ENCODE results near the gene UQCC5. TPM values are rescaled to one million over a fixed set of nuclear protein-coding genes. Genes with fewer than 3 reads are reported as not detected.

UQCC5 gene
- total RNA-seq, 1 experiment from 2014 or later = 37.8 TPM

- no peak for TF ChIP-seq ZMAT4 (CRISPR knock-in tag; IDR thresholded peaks at IDR 0.05)
- TF ChIP-seq ZNF281 (CRISPR knock-in tag; IDR thresholded peaks at IDR 0.05) = peak; percentile 66; the same call in 1 of the 2 replicates
- TF ChIP-seq MLX (CRISPR knock-in tag; IDR thresholded peaks at IDR 0.05) = no peak
- TF ChIP-seq ELF4 (CRISPR knock-in tag; IDR thresholded peaks at IDR 0.05; ENCODE audit: low read depth) = no peak
- TF ChIP-seq JAZF1 (CRISPR knock-in tag; IDR thresholded peaks at IDR 0.05) = no peak
- 0 out of 2 replicates have a peak, but pooled peaks have one; percentile 51 for TF ChIP-seq TEAD1 (CRISPR knock-in tag; IDR thresholded peaks at IDR 0.05)
- TF ChIP-seq ATF1 (CRISPR knock-in tag; IDR thresholded peaks at IDR 0.05) = no peak
- no peak for TF ChIP-seq ZNF121 (CRISPR knock-in tag; IDR thresholded peaks at IDR 0.05)
- TF ChIP-seq GABPB1 (CRISPR knock-in tag; IDR thresholded peaks at IDR 0.05) = 0 out of 2 replicates have a peak, but pooled peaks have one; percentile 35
- no peak for TF ChIP-seq ATF3 (CRISPR knock-in tag; conservative IDR thresholded peaks at IDR 0.05)
- TF ChIP-seq MXD4 (CRISPR knock-in tag; IDR thresholded peaks at IDR 0.05; ENCODE audit: borderline replicate concordance) = no peak
- no peak for TF ChIP-seq PRRX2 (CRISPR knock-in tag; IDR thresholded peaks at IDR 0.05)
- no peak for TF ChIP-seq E2F1 (CRISPR knock-in tag; IDR thresholded peaks at IDR 0.05)
- TF ChIP-seq ZNF263 (CRISPR knock-in tag; IDR thresholded peaks at IDR 0.05; ENCODE audit: low read depth) = peak; percentile 79
- TF ChIP-seq E2F5 (CRISPR knock-in tag; IDR thresholded peaks at IDR 0.05) = no peak
- TF ChIP-seq AFF4 (CRISPR knock-in tag; IDR thresholded peaks at IDR 0.05; ENCODE audit: borderline replicate concordance) = no peak
Measured at GRCh38 chr3:52533623-52534280, 2.7 kb upstream of the UQCC5 start, which contains the start of gene NT5DC2 (continued).
